ENCODE results near the gene CLCN4. TPM values are rescaled to one million over a fixed set of nuclear protein-coding genes. Genes with fewer than 3 reads are reported as not detected.

The CLCN4 gene
- total and polyA plus RNA-seq, 10 of the 15 experiments (the other 5 are each of a cell fraction or from before 2014, with no cell fraction given), result 0.90 to 6.9 (median 2.9) TPM

DNA sequence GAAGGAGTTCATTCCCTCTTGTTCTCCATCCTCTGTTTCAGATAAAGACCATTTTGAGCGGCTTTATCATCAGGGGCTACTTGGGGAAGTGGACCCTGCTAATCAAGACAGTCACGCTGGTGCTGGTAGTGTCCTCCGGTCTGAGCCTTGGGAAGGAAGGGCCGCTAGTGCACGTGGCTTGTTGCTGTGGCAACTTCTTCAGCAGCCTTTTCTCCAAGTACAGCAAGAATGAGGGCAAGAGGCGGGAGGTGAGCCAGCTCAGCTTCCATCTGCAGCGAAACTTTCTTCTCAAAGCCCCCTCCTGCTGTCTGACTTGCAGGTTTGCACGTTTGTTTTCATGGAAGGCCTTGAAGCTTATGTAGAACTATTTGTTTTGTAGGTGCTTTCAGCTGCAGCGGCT, 49.5 kb downstream of the CLCN4 start (continued):
- TF ChIP-seq ZNF207 (IDR thresholded peaks at IDR 0.05; ENCODE audit: borderline replicate concordance), result no peak
- TF ChIP-seq, protein P1, sequence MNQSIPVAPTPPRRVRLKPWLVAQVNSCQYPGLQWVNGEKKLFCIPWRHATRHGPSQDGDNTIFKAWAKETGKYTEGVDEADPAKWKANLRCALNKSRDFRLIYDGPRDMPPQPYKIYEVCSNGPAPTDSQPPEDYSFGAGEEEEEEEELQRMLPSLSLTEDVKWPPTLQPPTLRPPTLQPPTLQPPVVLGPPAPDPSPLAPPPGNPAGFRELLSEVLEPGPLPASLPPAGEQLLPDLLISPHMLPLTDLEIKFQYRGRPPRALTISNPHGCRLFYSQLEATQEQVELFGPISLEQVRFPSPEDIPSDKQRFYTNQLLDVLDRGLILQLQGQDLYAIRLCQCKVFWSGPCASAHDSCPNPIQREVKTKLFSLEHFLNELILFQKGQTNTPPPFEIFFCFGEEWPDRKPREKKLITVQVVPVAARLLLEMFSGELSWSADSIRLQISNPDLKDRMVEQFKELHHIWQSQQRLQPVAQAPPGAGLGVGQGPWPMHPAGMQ (IDR thresholded peaks at IDR 0.05; ENCODE audit: borderline replicate concordance), result no peak
- TF ChIP-seq PAX8 (IDR thresholded peaks at IDR 0.05), result no peak
- TF ChIP-seq NFIC (IDR thresholded peaks at IDR 0.05; ENCODE audit: low read depth, low read length), result no peak
- TF ChIP-seq, protein P2, sequence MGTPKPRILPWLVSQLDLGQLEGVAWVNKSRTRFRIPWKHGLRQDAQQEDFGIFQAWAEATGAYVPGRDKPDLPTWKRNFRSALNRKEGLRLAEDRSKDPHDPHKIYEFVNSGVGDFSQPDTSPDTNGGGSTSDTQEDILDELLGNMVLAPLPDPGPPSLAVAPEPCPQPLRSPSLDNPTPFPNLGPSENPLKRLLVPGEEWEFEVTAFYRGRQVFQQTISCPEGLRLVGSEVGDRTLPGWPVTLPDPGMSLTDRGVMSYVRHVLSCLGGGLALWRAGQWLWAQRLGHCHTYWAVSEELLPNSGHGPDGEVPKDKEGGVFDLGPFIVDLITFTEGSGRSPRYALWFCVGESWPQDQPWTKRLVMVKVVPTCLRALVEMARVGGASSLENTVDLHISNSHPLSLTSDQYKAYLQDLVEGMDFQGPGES (IDR thresholded peaks at IDR 0.05), result no peak
- TF ChIP-seq, protein P3, sequence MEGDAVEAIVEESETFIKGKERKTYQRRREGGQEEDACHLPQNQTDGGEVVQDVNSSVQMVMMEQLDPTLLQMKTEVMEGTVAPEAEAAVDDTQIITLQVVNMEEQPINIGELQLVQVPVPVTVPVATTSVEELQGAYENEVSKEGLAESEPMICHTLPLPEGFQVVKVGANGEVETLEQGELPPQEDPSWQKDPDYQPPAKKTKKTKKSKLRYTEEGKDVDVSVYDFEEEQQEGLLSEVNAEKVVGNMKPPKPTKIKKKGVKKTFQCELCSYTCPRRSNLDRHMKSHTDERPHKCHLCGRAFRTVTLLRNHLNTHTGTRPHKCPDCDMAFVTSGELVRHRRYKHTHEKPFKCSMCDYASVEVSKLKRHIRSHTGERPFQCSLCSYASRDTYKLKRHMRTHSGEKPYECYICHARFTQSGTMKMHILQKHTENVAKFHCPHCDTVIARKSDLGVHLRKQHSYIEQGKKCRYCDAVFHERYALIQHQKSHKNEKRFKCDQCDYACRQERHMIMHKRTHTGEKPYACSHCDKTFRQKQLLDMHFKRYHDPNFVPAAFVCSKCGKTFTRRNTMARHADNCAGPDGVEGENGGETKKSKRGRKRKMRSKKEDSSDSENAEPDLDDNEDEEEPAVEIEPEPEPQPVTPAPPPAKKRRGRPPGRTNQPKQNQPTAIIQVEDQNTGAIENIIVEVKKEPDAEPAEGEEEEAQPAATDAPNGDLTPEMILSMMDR (IDR thresholded peaks at IDR 0.05 in 2 of 3, conservative IDR thresholded peaks at IDR 0.05 in 1 of 3; ENCODE audit: control insufficient read depth in 2 of 3, extremely low read depth in 1 of 3, insufficient read depth in 1 of 3, low read depth in 3 of 3, low read length in 3 of 3), result no peak
- no peak for TF ChIP-seq BMI1 (IDR thresholded peaks at IDR 0.05; ENCODE audit: borderline replicate concordance)
- no peak for TF ChIP-seq MYB (IDR thresholded peaks at IDR 0.05; ENCODE audit: borderline replicate concordance, low read depth, low read length)
- TF ChIP-seq TCF7 (IDR thresholded peaks at IDR 0.05; ENCODE audit: borderline replicate concordance), result no peak

Measured in GM12878 (cell line).